ENCODE measurements around the gene RAB6C.
"Not testable (repeated sequence)": the region's sequence is repeated elsewhere in the genome, so short reads cannot be mapped to it uniquely, and the experiment has no call there.

The RAB6C gene

GRCh38 chr2:129996657-129997237, 17.3 kb downstream of the RAB6C start:
- not testable (repeated sequence) for DNase-seq

- DNase-seq = not testable (repeated sequence)
Observed at GRCh38 chr2:129998771-129999170, 19.3 kb downstream of the RAB6C start.

GRCh38 chr2:130005862-130006261, 26.4 kb downstream of the RAB6C start:
- peak; percentile 3 for DNase-seq

GRCh38 chr2:130016701-130017100, 37.2 kb downstream of the RAB6C start:
- DNase-seq = not testable (repeated sequence)

GRCh38 chr2:130019402-130019801, 39.9 kb downstream of the RAB6C start:
- no peak for DNase-seq

GRCh38 chr2:130020069-130020468, 40.6 kb downstream of the RAB6C start:
- DNase-seq = not testable (repeated sequence)

GRCh38 chr2:130025931-130026330, 46.5 kb downstream of the RAB6C start:
- DNase-seq = not testable (repeated sequence)
